SK-N-MC (cell line): ENCODE measurements around the gene PLD1.

Experiments
- EZH2 ChIP-seq: fragments of 200-600 bp; sonication (generic); IDR thresholded peaks from one replicate; pipeline ENCODE4 v1.6.1; 2017; ENCODE audit warnings: antibody characterized with exemption
- FOXP2 ChIP-seq: optimal IDR thresholded peaks from 2 replicates; pipeline ENCODE3; 2011; ENCODE audit warnings: mild to moderate bottlenecking, moderate library complexity; ENCODE audit not compliant: insufficient read depth; ENCODE audit errors: extremely low read length, control extremely low read depth
- POLR2AphosphoS5 ChIP-seq: IDR thresholded peaks from 2 replicates; pipeline ENCODE4 v1.6.1; 2012; ENCODE audit warnings: mild to moderate bottlenecking, low read depth, low read length, borderline replicate concordance

- TF ChIP-seq EZH2 = no peak
- no peak for TF ChIP-seq POLR2AphosphoS5
- TF ChIP-seq FOXP2 = no peak
Measured at GRCh38 chr3:171831936-171832335, 21.7 kb upstream of the PLD1 start.
